ENCODE measurements around the gene RARA.

RARA gene

DNA sequence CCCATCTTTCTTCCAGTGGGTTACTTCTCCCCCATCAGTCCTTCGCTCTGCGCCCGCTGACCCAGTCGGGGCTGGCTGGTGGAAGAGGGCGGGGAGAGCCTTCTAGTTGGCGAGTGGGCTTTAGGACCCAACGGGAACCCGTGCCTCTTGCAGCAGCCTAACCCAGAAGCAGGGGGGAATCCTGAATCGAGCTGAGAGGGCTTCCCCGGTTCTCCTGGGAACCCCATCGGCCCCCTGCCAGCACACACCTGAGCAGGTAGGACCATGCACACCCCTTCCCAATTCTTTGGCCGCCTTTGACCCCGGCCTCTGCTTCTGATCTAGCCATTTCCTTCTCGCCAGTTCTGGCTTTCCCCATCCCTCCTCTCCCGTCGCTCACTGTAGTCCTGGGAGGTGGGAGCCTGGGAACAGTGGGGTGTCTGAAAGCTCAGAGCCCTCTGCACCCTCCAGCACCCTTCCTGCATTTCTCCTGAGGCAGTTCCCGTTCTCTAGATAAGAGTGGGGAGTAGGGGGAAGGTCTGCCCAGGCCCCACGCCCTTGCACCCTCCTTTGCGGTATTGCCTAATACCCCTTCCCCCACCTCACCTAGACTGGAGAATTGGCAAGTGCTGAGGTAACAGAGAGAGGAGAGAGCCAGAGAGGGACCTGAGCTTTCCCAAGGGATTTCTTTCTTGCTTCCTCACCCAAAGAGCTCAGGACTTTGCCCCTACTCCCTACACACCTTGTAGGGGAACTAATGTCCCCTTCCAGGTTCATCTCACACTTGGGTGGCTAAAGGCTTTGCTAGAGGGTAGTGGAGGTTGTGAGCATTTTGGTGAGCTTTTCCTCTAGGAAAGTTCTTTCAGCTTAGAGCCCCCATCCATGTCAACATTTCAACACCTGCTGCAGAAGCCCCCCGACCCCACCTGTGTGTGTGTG lies at the start of gene RARA:
Gene RARA (plus strand): TSS at position 150 of the 918 bp plus-strand sequence. CDS start 22,039 bp downstream, outside the sequence.
- DNase-seq: peak; percentile 74

DNA sequence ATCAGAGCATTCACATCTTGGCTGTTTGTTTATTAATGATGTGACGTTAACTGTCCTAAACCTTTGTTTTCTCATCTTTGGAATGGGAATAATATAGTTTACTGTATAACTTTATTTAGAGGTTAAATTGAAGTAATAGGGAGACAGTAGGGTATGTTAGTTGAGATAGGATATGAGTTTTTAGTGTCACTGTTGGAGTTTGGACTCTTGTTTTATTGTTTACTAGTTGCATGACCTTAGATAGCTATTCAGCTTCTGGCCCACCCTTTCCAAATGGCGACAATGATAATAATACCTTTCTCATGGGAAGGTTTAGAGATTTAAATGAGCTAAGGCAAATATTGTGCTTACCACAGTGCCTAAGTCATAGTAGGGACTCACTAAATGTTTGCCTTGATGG lies 49.5 kb upstream of the RARA start:
- DNase-seq: no peak

DNA sequence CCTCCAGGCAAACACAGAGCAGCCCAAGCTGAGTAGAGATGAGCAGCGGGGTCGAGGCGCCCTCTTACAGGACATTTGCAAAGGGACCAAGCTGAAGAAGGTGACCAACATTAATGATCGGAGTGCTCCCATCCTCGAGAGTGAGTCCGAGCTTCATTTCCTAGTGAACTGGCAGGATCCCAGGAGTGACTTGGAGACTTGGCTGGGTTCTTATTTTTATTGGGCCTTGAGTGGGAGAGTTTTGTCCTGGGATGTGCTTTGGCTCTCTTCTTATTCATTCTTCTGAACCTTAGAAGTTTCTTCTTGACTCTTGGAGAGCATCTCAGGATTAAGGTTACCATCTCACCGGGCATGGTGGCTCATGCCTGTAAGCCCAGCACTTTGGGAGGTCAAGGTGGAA lies 48.5 kb upstream of the RARA start:
- DNase-seq: no peak

DNA sequence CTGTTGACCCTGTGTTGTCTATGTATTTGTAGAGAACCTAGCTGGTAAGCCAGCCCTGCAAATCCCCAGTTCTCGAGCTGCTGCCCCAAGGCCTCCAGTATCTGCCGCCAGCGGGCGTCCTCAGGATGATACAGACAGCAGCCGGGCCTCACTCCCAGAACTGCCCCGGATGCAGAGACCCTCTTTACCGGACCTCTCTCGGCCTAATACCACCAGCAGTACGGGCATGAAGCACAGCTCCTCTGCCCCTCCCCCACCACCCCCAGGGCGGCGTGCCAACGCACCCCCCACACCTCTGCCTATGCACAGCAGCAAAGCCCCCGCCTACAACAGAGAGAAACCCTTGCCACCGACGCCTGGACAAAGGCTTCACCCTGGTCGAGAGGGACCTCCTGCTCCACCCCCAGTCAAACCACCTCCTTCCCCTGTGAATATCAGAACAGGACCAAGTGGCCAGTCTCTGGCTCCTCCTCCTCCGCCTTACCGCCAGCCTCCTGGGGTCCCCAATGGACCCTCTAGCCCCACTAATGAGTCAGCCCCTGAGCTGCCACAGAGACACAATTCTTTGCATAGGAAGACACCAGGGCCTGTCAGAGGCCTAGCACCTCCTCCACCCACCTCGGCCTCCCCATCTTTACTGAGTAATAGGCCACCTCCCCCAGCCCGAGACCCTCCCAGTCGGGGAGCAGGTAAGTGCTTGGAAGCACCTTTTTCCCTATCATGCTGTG lies 44.4 kb upstream of the RARA start:
- DNase-seq: no peak

DNA sequence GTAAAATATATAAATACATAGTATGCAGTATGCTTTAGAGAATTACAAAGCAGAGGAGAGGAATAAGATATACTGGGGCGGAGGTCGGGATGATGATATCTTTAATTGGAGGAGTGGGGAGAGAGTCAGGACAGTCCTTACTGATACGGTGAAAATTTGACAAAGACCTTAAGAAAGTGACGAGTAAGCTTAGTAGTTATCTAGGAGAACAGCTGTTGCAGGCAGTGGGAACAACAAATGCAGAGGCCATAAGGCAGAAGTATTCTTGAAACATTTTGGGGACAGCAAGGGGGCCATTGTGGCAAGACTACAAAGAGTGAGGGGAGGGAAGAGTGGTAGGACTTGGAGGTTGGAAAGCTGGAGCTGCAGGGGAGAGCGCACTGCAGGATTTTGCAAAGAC lies 43.6 kb upstream of the RARA start:
- DNase-seq: no peak

DNA sequence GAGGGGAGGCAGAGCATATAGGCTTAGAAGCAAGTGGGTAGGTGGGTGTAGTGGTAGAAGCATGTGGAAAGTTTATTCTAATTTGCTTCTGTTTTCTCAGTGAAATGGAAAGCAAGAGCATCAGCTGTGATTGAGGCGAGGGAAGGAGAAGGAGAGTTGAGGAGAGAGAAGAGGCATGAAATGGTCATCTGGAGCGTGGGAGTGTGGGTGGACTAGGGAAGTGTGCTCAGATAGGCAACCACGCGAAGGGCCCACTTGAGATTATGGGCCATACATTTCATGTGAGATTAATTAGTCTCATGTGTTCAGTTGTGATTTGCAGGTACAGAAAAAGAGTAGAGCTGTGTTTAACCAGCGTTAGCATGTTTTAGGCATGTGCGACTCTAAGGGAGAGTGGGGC lies 42.1 kb upstream of the RARA start:
- no peak for DNase-seq

DNA sequence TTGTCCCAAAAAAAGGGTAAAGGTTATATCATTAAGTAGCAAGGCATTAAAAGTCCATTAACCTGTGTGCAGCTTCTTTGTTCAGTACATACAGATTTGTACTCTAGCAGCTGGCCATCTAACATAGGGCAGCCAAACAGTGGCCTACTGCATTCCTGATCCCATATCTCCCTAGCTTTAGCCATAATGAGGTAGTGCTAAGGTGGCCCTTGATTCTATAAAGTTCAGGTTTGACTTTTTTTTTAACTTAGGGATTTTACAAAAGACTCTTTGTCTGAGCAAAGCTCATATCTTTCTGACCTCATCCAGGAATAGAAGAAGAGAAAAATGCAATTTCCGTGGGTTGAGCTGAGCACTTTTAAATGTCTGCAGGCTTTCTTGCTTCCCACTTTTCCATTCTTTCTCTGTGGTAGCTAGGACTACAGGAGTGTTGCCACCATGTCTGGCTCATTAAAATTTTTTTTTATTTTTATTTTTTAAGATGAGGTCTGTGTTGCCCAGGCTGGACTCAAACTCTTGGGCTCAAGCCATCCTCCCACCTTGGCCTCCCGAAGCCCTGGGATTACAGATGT lies 40.8 kb upstream of the RARA start:
- DNase-seq: no peak

DNA sequence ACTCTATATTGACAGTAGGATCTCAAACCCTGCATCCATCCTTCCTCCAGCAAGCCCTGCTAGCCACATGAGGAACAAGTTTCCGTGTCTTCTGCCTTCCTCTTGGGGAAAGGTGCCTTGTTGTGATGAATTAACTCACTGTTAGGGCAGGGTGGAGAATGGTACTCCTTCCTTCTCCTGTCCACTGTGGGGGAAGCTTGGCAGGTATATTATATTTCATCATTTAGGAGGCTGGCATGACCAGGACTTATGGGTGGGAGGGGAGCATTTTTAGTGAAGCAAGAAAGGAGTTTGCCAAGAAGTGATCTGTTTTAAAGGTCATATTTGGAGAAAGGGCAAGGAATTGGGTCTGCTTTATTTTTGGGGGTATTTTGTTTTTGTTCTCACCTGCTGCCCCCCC lies 30.6 kb upstream of the RARA start:
- DNase-seq: no peak

DNA sequence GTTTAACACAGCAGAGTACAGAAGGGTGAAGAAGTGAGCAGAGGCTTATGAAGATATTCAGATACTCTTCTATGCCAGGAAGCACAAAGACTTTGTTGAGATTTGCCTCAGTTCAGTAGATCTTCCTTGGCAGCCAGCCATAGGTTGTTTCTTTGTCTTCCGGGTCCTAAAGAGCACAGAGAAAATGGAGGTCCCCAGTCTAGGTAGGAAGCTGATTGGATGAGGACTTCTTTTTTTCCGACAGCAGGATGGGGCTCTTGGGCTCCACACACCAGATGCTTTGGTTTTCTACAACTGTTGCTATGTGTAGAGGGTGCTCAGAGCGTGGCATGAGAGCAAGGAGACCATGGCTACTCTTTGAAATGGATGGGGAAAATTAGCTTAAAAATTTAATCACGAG lies 29.6 kb upstream of the RARA start:
- peak; percentile 11 for DNase-seq

DNA sequence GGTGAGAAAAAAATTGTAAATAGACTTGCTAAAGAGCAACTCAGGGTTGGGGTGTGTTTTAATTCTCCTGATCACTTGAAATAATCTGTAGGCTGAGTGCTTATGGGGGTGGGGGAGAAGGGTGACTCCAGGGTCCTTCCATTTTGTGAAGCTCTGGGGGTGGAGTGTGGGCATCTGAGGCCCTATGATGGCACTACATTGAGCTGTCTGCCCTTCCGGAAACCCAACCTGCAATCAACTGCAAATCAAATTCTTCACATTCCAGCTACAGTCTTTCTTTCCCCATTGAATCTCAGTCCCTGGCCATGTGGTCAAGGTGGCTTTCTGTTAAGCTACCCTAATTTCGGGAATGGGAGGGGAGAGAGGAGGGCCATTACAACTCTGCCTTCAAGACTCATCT lies 27.3 kb upstream of the RARA start:
- DNase-seq: no peak

DNA sequence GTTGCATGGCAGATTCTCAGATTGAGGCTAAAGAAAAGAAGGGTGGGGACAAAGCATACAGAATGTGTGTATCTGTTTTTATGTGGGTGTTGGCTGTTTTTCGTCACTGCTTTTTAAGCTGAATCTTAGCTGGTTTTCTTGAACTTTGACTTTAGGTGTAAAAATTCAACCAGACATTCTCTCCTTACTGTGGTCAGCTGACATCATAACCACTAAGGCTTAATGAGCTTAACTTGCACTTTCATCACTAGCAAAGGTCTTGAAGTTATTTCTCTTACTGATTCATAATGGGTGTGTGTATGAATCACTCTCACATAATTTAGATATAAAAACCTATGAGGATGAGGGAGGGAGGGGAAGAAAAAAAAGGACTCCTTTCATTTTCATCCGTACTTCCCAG lies 25.3 kb upstream of the RARA start:
- DNase-seq: no peak

DNA sequence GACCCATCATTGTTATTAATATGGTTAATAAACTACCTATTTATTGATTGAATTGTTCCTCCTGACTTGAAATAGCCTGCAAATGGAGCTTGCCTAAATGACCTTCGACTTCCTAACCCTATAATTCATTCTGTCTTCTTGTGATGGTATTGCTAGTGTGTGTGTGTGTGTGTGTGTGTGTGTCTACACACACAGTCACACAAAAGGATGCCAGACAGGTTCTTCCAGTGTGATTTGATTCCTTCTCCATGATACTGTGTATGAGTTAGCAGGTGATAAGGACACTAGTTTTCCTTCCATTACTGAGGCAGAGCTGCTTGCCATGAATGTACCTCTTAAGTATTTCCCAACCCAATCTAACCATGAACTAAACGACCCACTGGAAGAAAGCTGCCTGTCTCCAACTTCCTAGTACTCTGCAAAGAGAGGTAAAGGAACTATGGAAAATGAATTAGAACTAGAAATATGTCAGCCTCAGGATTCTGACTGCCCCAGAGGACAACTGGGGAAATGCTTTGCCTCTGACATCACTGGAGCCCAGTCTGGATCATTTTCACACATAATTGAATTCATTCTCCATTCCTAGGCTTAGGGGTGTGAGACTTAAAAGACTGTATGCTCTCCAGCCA lies 24.8 kb upstream of the RARA start:
- no peak for DNase-seq

DNA sequence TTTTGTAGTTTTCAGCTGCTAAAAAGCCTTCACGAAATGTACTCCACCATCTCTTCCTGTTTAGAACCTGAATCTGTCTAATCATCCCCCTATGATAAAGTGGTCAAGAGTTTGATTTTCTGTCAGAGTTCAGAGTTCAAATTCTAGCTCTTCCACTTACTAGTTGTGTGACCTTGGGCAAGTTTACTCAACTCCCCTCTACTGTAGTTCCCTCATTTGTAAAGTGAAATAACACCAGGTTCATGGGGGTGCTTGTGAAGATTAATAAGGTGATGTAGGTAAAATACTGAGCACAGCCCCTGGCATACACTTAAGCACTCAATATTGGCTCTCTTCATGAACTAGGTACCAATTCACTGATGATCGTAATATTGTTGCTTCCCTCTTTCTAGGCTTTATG lies 22.5 kb upstream of the RARA start:
- no peak for DNase-seq

DNA sequence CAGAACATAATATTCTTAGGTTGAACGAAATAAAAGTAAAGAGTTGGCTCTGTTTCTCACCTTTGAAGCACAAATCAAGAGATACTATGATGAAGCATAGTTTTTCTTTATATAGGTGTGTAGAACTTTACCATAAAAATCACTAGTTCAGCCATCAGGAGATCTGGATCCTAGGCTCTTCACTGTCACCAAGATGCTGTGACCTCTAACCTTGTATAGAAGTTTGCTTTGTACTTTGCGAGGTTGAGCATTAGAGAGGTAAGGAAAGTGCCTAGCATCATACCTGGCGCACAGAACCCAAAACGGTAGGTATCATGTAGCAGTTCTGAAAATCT lies 21.9 kb upstream of the RARA start:
- no peak for DNase-seq

DNA sequence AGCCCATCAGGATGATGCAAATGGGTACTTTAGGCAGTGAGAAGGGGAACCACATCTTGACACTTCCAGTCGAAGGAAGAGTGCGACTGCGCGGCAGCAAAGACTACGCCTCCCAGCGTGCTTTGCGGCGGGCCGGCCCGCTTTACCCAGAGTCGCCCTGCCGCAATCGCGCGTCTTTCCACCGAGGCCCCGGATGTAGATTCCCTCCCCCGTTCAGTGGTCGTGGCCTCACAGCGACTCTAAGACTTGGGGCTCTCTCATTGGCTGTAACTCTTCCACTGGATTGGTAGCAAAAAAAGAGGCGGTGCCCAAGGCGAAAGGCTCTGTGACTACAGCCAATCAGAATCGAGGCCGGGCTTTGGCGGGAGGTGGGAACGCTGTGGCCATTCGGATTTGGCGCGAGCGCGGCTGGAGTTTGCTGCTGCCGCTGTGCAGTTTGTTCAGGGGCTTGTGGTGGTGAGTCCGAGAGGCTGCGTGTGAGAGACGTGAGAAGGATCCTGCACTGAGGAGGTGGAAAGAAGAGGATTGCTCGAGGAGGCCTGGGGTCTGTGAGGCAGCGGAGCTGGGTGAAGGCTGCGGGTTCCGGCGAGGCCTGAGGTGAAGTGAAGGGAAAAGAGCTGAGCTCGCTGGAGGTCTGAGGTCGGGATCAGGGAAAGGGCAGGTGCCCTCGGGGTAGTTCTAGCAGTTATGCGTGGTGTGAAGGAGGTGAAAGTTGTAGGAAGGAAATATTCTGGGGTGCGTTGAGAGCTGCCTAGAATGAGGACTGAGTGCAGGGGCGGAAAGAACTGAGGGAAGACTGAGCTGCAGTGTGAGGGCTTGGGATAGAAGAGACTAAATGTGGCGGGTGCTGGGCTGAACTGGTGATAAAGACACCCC lies 21.2 kb upstream of the RARA start, which contains the start of gene CDC6:
Gene CDC6 (plus strand): TSS at position 386 of the 876 bp plus-strand sequence. CDS start 1,542 bp downstream, outside the sequence.
- DNase-seq: peak; percentile 99

DNA sequence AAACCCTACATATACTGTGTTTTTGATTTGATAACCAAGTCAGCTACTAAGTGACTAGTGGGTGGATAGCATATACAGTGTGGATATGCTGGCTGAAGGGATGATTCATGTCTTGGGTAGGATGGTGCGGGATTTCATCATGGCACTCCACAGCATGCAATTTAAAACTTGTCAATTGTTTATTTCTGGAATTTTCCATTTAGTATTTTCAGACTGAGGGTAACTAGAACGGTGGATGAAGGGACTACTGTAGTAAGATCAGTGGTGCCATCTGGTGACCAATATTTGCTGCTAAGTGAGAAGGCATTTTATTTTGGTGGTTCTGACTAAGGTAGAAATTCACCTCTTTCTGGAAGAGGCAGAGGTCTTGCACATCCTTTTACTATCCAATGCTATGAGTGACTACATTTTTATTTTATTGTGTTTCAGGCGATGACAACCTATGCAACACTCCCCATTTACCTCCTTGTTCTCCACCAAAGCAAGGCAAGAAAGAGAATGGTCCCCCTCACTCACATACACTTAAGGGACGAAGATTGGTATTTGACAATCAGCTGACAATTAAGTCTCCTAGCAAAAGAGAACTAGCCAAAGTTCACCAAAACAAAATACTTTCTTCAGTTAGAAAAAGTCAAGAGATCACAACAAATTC lies 18.2 kb upstream of the RARA start:
- peak; percentile 65 for DNase-seq

DNA sequence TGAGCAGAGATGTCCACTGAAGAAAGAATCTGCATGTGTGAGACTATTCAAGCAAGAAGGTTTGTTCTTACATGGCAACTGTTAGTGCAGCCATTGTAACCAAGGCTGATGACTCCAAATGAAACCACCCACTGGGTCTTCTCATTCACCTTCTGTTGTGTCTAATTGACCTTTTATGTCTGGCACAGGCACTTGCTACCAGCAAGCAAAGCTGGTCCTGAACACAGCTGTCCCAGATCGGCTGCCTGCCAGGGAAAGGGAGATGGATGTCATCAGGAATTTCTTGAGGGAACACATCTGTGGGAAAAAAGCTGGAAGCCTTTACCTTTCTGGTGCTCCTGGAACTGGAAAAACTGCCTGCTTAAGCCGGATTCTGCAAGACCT lies 17.7 kb upstream of the RARA start:
- peak; percentile 26 for DNase-seq

DNA sequence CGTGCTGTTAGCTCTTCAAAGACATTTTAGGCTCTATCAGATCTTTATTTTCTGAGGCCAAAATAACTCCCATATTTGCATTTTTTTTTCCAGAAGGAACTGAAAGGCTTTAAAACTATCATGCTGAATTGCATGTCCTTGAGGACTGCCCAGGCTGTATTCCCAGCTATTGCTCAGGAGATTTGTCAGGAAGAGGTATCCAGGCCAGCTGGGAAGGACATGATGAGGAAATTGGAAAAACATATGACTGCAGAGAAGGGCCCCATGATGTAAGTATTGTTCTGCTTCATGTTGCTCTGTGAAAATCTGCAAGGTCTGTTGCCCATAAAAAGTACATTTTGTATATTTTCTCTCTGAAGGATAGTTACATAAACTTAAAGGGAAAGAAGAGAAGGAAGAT lies 15.6 kb upstream of the RARA start:
- DNase-seq: no peak

DNA sequence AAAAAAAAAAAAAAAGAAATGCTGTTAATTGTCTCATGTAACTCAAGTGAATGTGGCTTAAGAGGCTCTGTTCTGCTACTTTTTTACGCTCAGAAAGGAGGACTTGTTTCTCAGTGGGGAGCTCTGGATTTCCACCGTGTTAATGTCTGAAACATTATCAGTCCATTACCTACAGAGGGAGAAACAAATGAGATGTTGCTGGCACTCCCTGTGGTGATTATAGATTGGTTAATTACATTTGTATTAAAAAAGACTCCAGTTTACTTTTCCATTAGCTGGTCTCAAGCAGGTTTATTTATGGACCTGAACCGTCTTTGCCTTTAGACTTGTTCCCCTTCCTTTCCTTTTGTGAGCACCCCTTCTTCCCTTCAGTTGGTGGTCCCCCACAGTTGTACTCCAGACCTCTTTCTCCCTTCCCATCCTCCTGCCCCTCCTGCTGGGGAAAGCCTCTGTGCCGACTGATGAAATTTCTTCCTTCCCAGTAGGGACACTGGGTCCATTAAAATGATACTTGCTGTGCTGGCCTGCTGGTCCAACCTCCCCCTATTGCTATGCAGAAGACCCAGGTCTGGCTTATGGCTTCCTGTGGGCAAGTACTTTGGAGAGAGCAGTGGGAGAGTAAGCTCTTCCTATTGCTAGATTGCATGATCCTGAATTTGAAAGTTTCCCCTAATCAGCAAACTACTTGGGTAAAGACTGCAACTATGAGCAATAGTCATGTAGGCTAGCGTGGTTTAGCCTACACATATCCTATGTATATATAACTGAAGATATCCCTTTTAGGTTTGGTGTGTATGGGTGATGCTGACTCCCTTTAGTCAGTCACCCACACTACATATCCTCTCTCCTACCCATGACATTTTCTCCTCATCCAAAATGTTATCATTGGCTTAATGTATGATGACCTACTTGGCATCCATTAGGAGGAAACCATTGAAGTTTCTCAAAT lies 13.2 kb upstream of the RARA start:
- no peak for DNase-seq

DNA sequence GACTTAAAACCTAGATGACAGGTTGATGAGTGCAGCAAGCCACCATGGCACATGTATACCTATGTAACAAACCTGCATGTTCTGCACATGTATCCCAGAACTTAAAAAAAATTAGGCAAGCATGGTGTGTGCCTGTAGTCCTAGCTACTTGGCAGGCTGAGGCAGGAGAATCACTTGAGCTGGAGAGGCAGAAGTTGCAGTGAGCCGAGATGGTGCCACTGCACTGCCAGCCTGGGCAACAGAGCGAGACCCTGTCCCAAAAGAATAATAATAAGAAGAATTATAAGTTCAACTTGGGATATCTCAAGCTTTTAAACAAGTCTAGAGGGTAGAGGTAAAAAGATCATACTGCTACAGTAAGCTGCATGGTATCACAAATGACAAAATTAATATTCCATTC lies 11.5 kb upstream of the RARA start:
- DNase-seq: no peak

DNA sequence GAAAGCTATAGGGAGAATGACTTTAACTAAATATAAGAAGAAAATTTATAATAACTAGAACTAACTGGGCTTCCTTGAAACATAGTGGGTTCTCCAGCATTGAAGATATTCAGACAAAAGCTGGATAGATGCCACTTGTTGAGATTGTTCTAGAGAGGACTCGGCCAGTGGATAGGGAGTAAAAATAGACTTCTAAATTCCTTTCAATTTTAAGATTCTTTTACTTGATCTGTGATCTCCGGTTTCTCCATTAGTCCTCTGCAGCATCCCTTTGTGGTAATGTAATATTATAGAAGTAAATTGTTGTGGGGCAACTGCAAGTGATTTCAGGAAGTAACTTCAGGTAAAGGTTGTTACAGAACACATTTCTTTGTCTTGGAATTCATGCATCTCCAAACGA lies 10.3 kb upstream of the RARA start:
- no peak for DNase-seq

Data from NCI-H2171 treated with DMSO at 0.1 percent for 48 hours (cell line).